Measurements from ENCODE around the gene BRI3. TPM values are rescaled to one million over a fixed set of nuclear protein-coding genes. Genes with fewer than 3 reads are reported as not detected.

The BRI3 gene
- total and polyA plus RNA-seq, 2 of the 8 experiments (the other 6 are each of a cell fraction or from before 2014, with no cell fraction given), result 77.5 to 93.4 TPM

DNA sequence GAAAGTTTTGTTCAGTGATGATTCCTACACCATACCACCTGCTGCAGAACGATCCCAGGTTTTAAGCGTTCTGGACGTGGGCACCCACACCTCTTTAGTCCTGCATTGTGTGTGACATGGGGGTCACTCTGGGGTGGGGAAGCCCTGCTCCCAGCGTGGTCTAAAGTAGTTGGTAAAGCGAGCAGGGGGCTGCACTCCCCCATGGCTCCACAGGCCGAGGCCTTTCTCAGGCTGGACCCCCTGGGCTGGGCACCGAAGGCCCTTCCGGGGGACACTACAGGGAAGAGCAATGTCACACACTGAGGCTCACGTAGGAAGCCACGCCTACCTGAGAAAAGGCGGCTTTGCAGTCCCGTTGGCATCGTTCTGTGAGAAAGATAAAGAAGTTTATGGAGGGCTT lies 12.3 kb downstream of the BRI3 start:
- Histone ChIP-seq H3K23ac (ENCODE audit: insufficient read length) (no peak overlapping the region), H3K79me1 (ENCODE audit: low read depth, low read length) (peaks cover 2% of the 10 kb centered on the region; the same call in 1 of the 2 replicates), H3K4ac (replicated peaks; ENCODE audit: insufficient read length, low read depth, low read length) (no peak overlapping the region), H4K8ac (ENCODE audit: extremely low read depth, insufficient read depth, low read length) (no peak overlapping the region), H3K9ac (replicated peaks in 1 of 4; ENCODE audit: extremely low read depth in 1 of 4, low read depth in 3 of 4, low read length in 3 of 4) (no peak overlapping the region), H3K79me2 (ENCODE audit: control insufficient read depth in 1 of 2, insufficient read depth in 2 of 2, low read length in 2 of 2) (peaks cover 0 to 11% of the 10 kb centered on the region in 2 experiments; a peak in 2 of 4 replicates), H2BK15ac (ENCODE audit: low read length) (no peak overlapping the region), H2BK5ac (ENCODE audit: low read depth, low read length) (no peak overlapping the region), H3K18ac (ENCODE audit: extremely low read depth, low read length) (no peak overlapping the region), H4K91ac (replicated peaks; ENCODE audit: insufficient read length, low read length) (no peak overlapping the region), H3K36me3 (ENCODE audit: control insufficient read depth in 2 of 4, insufficient read depth in 4 of 4, low read length in 3 of 4) (peaks cover 7 to 20% (median 12%) of the 10 kb centered on the region in 4 experiments; a peak in 7 of 8 replicates), H3K23me2 (ENCODE audit: low read depth, low read length) (no peaks in the 10 kb centered on the region), H3K14ac (ENCODE audit: insufficient read length) (no peak overlapping the region), H3K4me1 (replicated peaks in 1 of 4; ENCODE audit: control insufficient read depth in 3 of 4, insufficient read depth in 4 of 4, low read length in 3 of 4) (peaks cover 0 to 10% (median 3%) of the 10 kb centered on the region in 4 experiments; a peak in 5 of 7 replicates), H3K27ac (ENCODE audit: low read depth, low read length) (no peak overlapping the region), H2AK5ac (ENCODE audit: low read depth, low read length) (no peak overlapping the region), H3K9me3 (ENCODE audit: insufficient read depth in 2 of 2, low read depth in 1 of 2, low read length in 1 of 2) (no peaks in the 10 kb centered on the region), H3K4me2 (ENCODE audit: insufficient read depth in 1 of 2, low read depth in 2 of 2, low read length in 2 of 2) (no peak overlapping the region), H4K5ac (ENCODE audit: insufficient read length, low read depth, low read length) (no peak overlapping the region), H3K4me3 (ENCODE audit: extremely low read depth in 1 of 4, insufficient read depth in 2 of 4, low read depth in 3 of 4, low read length in 4 of 4) (no peak overlapping the region), H4K20me1 (replicated peaks in 1 of 2; ENCODE audit: control insufficient read depth in 1 of 2, insufficient read depth in 2 of 2, low read length in 2 of 2) (peaks cover 24% of the 10 kb centered on the region in 2 experiments), H3K27me3 (replicated peaks in 1 of 4; ENCODE audit: control insufficient read depth in 3 of 4, extremely low read depth in 1 of 4, insufficient read depth in 3 of 4, low read length in 3 of 4) (no peaks in the 10 kb centered on the region), H2BK20ac (ENCODE audit: low read length) (no peak overlapping the region), H2BK120ac (replicated peaks; ENCODE audit: low read depth, low read length) (no peak overlapping the region), H2BK12ac (ENCODE audit: low read depth, low read length) (no peak overlapping the region), H3K56ac (replicated peaks; ENCODE audit: insufficient read length, low read depth, low read length) (no peak overlapping the region), H2AFZ (ENCODE audit: low read length) (no peak overlapping the region)
- TF ChIP-seq, protein P1, sequence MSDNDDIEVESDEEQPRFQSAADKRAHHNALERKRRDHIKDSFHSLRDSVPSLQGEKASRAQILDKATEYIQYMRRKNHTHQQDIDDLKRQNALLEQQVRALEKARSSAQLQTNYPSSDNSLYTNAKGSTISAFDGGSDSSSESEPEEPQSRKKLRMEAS (IDR thresholded peaks at IDR 0.05), result no peak
- TF ChIP-seq, protein P2, sequence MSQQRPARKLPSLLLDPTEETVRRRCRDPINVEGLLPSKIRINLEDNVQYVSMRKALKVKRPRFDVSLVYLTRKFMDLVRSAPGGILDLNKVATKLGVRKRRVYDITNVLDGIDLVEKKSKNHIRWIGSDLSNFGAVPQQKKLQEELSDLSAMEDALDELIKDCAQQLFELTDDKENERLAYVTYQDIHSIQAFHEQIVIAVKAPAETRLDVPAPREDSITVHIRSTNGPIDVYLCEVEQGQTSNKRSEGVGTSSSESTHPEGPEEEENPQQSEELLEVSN (IDR thresholded peaks at IDR 0.05), result no peak
- no peak for TF ChIP-seq ASH2L (IDR thresholded peaks at IDR 0.05; ENCODE audit: low read length)
- no peak for TF ChIP-seq ZNF274 (IDR thresholded peaks at IDR 0.05; ENCODE audit: borderline replicate concordance, extremely low read depth, low read length)
- 0 out of 3 replicates have a peak, but pooled peaks of 1 of the 2 experiments have one; percentile 38 for TF ChIP-seq POLR2A (IDR thresholded peaks at IDR 0.05; ENCODE audit: control extremely low read depth in 1 of 2, low read depth in 2 of 2, low read length in 2 of 2)
- no peak for DNase-seq (ENCODE audit: low read depth in 1 of 2, low spot score in 2 of 2)
- WGBS, 2 experiments (ENCODE audit: extremely low coverage in 1 of 2, insufficient coverage in 1 of 2, insufficient read length in 1 of 2, insufficient replicate concordance in 2 of 2, low coverage in 1 of 2, low lambda C conversion rate in 2 of 2, missing lambda C conversion rate in 1 of 2), result 89% methylated on average over 13 of the region's 13 CpGs; no CpG with 5 or more reads in 1 of the 2 experiments
- ChIA-PET POLR2A (ENCODE audit: partially characterized antibody) (interaction anchor here (1.1 to 1.5 kb wide), 2 partner anchors 11 to 106 kb away, joined by 4 to 7 read pairs; no protein-coding TSS in a partner anchor), CTCF (ENCODE audit: partially characterized antibody) (interaction anchor here (0.8 to 8.1 kb wide), 16 partner anchors 9 to 547 kb away, joined by 3 to 57 read pairs (median 4); partner anchors contain the start of gene BAIAP2L1)
- FAIRE-seq, result no peak
